H9 (cell line): ENCODE results near the gene CEACAM5. TPM values are rescaled to one million over a fixed set of nuclear protein-coding genes. Genes with fewer than 3 reads are reported as not detected.

Source experiments
- DNase-seq: peaks from one replicate; pipeline ENCODE4 v3.0.0-alpha.2; 2017
- H2AFZ ChIP-seq: one replicate; pipeline ENCODE4 v1.6.1; 2013; ENCODE audit warnings: mild to moderate bottlenecking, low read length, control low read depth, moderate library complexity
- H2AK5ac ChIP-seq: 2 replicates; pipeline ENCODE4 v1.6.1; 2013; ENCODE audit warnings: low read length, control low read depth, mixed read lengths; ENCODE audit not compliant: insufficient read length
- H2BK120ac ChIP-seq: one replicate; pipeline ENCODE4 v1.6.1; 2013; ENCODE audit warnings: low read depth, mild to moderate bottlenecking, low read length, control low read depth, inconsistent platforms; ENCODE audit not compliant: poor library complexity, severe bottlenecking
- H2BK12ac ChIP-seq: 2 replicates; pipeline ENCODE4 v1.6.1; 2013; ENCODE audit warnings: low read length, control low read depth, mixed read lengths, low read depth; ENCODE audit not compliant: insufficient read length
- H2BK15ac ChIP-seq: 2 replicates; pipeline ENCODE4 v1.6.1; 2013; ENCODE audit warnings: low read depth, low read length, control low read depth
- H2BK20ac ChIP-seq: one replicate; pipeline ENCODE4 v1.6.1; 2013; ENCODE audit warnings: low read depth, mild to moderate bottlenecking, low read length, control low read depth, inconsistent platforms; ENCODE audit not compliant: poor library complexity, severe bottlenecking
- H2BK5ac ChIP-seq: 2 replicates; pipeline ENCODE4 v1.6.1; 2013; ENCODE audit warnings: low read length, control low read depth, mixed read lengths; ENCODE audit not compliant: insufficient read length
- H3K14ac ChIP-seq: 2 replicates; pipeline ENCODE4 v1.6.1; 2013; ENCODE audit warnings: low read length, control low read depth; ENCODE audit not compliant: insufficient read depth
- H3K18ac ChIP-seq: 2 replicates; pipeline ENCODE4 v1.6.1; 2013; ENCODE audit warnings: low read depth, mild to moderate bottlenecking, mixed read lengths, low read length, control low read depth; ENCODE audit not compliant: insufficient read length
- H3K23ac ChIP-seq: 2 replicates; pipeline ENCODE4 v1.6.1; 2013; ENCODE audit warnings: low read length, control low read depth, mixed read lengths, low read depth; ENCODE audit not compliant: insufficient read length
- H3K23me2 ChIP-seq: 2 replicates; pipeline ENCODE4 v1.6.1; 2013; ENCODE audit warnings: low read depth, mild to moderate bottlenecking, mixed read lengths, low read length, control low read depth; ENCODE audit not compliant: insufficient read length, poor library complexity, severe bottlenecking
- H3K27ac ChIP-seq: 2 replicates; pipeline ENCODE4 v1.5.1; 2013; ENCODE audit warnings: low read length, control low read depth, mixed read lengths, low read depth; ENCODE audit not compliant: insufficient read length
- H3K27me3 ChIP-seq: 2 replicates; pipeline ENCODE4 v1.6.1; 2013; ENCODE audit warnings: low read length, control low read depth, inconsistent platforms; ENCODE audit not compliant: insufficient read depth
- H3K4ac ChIP-seq: 2 replicates; pipeline ENCODE4 v1.6.1; 2013; ENCODE audit warnings: low read depth, mild to moderate bottlenecking, control low read depth, inconsistent platforms, low read length, moderate library complexity
- H3K4me1 ChIP-seq: 2 replicates; pipeline ENCODE4 v1.6.1; 2013; ENCODE audit warnings: low read length, control low read depth, inconsistent platforms; ENCODE audit not compliant: insufficient read depth
- H3K4me2 ChIP-seq: 2 replicates; pipeline ENCODE4 v1.6.1; 2013; ENCODE audit warnings: low read length, control low read depth, mixed read lengths; ENCODE audit not compliant: insufficient read length, insufficient read depth
- H3K56ac ChIP-seq: 2 replicates; pipeline ENCODE4 v1.6.1; 2013; ENCODE audit warnings: low read depth, mild to moderate bottlenecking, mixed read lengths, low read length, control low read depth; ENCODE audit not compliant: insufficient read length
- H3K79me1 ChIP-seq: 2 replicates; pipeline ENCODE4 v1.6.1; 2013; ENCODE audit warnings: low read depth, mild to moderate bottlenecking, moderate library complexity, low read length, control low read depth, inconsistent platforms; ENCODE audit not compliant: insufficient read depth, poor library complexity, severe bottlenecking
- H3K79me2 ChIP-seq: 2 replicates; pipeline ENCODE4 v1.6.1; 2013; ENCODE audit warnings: low read length, control low read depth, inconsistent platforms; ENCODE audit not compliant: insufficient read depth
- H3K9ac ChIP-seq: 2 replicates; pipeline ENCODE4 v1.6.1; 2013; ENCODE audit warnings: low read length, control low read depth, mixed read lengths; ENCODE audit not compliant: insufficient read length; ENCODE audit errors: extremely low read depth
- H3K9me3 ChIP-seq: one replicate; pipeline ENCODE4 v1.6.1; 2013; ENCODE audit warnings: low read depth, low read length, inconsistent platforms; ENCODE audit not compliant: control insufficient read depth
- H3T11ph ChIP-seq: one replicate; pipeline ENCODE4 v1.6.1; 2013; ENCODE audit warnings: mild to moderate bottlenecking, low read length, control low read depth, inconsistent platforms
- H4K20me1 ChIP-seq: one replicate; pipeline ENCODE4 v1.6.1; 2013; ENCODE audit not compliant: control insufficient read depth, insufficient read length, insufficient read depth
- H4K5ac ChIP-seq: 2 replicates; pipeline ENCODE4 v1.6.1; 2013; ENCODE audit warnings: low read depth, mild to moderate bottlenecking, mixed read lengths, low read length, control low read depth; ENCODE audit not compliant: insufficient read length
- H4K8ac ChIP-seq: replicated peaks from 2 replicates; pipeline ENCODE4 v1.6.1; 2013; ENCODE audit warnings: low read length, control low read depth, mixed read lengths, low read depth; ENCODE audit not compliant: insufficient read length
- H4K91ac ChIP-seq: 2 replicates; pipeline ENCODE4 v1.6.1; 2013; ENCODE audit warnings: low read depth, mild to moderate bottlenecking, moderate library complexity, mixed read lengths, low read length, control low read depth; ENCODE audit not compliant: insufficient read length
- H3K27ac Mint-ChIP-seq, 3 experiments: 2 replicates in 2 of 3; 3 replicates in 1 of 3; pipeline ENCODE4 v1.8.0; 2020 to 2021; ENCODE audit warnings: mixed read lengths in 3 of 3, mild to moderate bottlenecking in 1 of 3, moderate library complexity in 1 of 3
- H3K27me3 Mint-ChIP-seq: 2 replicates; pipeline ENCODE4 v1.8.0; 2021; ENCODE audit warnings: low read depth, mild to moderate bottlenecking, moderate library complexity, mixed read lengths
- H3K36me3 Mint-ChIP-seq, 3 experiments: 2 replicates in 2 of 3; 3 replicates in 1 of 3; pipeline ENCODE4 v1.8.0; 2020 to 2021; ENCODE audit warnings: low read depth in 3 of 3, mixed read lengths in 3 of 3; ENCODE audit not compliant: insufficient read depth in 1 of 3
- H3K4me1 Mint-ChIP-seq, 2 experiments: 2 replicates each; pipeline ENCODE4 v1.8.0; 2020; ENCODE audit warnings: mixed read lengths in 2 of 2
- H3K4me3 Mint-ChIP-seq, 2 experiments: 2 replicates in 1 of 2; 3 replicates in 1 of 2; pipeline ENCODE4 v1.8.0; 2020 to 2021; ENCODE audit warnings: mild to moderate bottlenecking in 2 of 2, mixed read lengths in 2 of 2, moderate library complexity in 1 of 2
- H3K9me3 Mint-ChIP-seq, 2 experiments: 2 replicates in 1 of 2; 3 replicates in 1 of 2; pipeline ENCODE4 v1.8.0; 2020; ENCODE audit warnings: mild to moderate bottlenecking in 2 of 2, mixed read lengths in 2 of 2, moderate library complexity in 1 of 2
- WGBS: extraction: QIAGEN DNeasy Blood & Tissue Kit; methylation state at CpG from one replicate; pipeline ENCODE4 v1.1.7; 2013; ENCODE audit warnings: missing lambda C conversion rate, low lambda C conversion rate, mixed read lengths; ENCODE audit not compliant: insufficient read length; ENCODE audit errors: extremely low coverage; 5-methylcytosine and 5-hydroxymethylcytosine counted together
- total RNA-seq: library from RNA; stranded (reverse); gene quantifications from 2 replicates; pipeline ENCODE4 v1.2.1, GENCODE V29; 2021
- TF ChIP-seq, protein P1 (sequence below): fragments of 200-600 bp; sonication (generic); conservative IDR thresholded peaks from 3 replicates; pipeline ENCODE4 v1.8.0; 2021; ENCODE audit warnings: antibody characterized with exemption, mild to moderate bottlenecking

Gene CEACAM5
- total RNA-seq, 1 experiment from 2014 or later: not detected

DNA sequence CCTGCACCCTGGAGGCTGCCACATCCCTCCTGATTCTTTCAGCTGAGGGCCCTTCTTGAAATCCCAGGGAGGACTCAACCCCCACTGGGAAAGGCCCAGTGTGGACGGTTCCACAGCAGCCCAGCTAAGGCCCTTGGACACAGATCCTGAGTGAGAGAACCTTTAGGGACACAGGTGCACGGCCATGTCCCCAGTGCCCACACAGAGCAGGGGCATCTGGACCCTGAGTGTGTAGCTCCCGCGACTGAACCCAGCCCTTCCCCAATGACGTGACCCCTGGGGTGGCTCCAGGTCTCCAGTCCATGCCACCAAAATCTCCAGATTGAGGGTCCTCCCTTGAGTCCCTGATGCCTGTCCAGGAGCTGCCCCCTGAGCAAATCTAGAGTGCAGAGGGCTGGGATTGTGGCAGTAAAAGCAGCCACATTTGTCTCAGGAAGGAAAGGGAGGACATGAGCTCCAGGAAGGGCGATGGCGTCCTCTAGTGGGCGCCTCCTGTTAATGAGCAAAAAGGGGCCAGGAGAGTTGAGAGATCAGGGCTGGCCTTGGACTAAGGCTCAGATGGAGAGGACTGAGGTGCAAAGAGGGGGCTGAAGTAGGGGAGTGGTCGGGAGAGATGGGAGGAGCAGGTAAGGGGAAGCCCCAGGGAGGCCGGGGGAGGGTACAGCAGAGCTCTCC lies 6.9 kb upstream of the CEACAM5 start:
- TF ChIP-seq, protein P1, sequence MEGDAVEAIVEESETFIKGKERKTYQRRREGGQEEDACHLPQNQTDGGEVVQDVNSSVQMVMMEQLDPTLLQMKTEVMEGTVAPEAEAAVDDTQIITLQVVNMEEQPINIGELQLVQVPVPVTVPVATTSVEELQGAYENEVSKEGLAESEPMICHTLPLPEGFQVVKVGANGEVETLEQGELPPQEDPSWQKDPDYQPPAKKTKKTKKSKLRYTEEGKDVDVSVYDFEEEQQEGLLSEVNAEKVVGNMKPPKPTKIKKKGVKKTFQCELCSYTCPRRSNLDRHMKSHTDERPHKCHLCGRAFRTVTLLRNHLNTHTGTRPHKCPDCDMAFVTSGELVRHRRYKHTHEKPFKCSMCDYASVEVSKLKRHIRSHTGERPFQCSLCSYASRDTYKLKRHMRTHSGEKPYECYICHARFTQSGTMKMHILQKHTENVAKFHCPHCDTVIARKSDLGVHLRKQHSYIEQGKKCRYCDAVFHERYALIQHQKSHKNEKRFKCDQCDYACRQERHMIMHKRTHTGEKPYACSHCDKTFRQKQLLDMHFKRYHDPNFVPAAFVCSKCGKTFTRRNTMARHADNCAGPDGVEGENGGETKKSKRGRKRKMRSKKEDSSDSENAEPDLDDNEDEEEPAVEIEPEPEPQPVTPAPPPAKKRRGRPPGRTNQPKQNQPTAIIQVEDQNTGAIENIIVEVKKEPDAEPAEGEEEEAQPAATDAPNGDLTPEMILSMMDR: no peak
- Histone ChIP-seq H3K4ac (no peak overlapping the region), H3K27me3 (no peaks in the 10 kb centered on the region), H3K56ac (no peak overlapping the region), H3K18ac (no peak overlapping the region), H4K8ac (no peak overlapping the region), H3K79me1 (no peaks in the 10 kb centered on the region), H2BK120ac (no peak overlapping the region), H4K5ac (no peak overlapping the region), H2BK12ac (no peak overlapping the region), H3T11ph (no peak overlapping the region), H3K4me1 (no peaks in the 10 kb centered on the region), H3K9me3 (peaks cover 32% of the 10 kb centered on the region), H3K23ac (no peak overlapping the region), H4K91ac (no peak overlapping the region), H2BK5ac (no peak overlapping the region), H3K79me2 (no peaks in the 10 kb centered on the region), H4K20me1 (no peaks in the 10 kb centered on the region), H3K27ac (no peak overlapping the region), H2AK5ac (no peak overlapping the region), H2BK15ac (no peak overlapping the region), H3K4me2 (no peak overlapping the region), H3K9ac (no peak overlapping the region), H2AFZ (no peak overlapping the region), H2BK20ac (no peak overlapping the region), H3K23me2 (no peaks in the 10 kb centered on the region), H3K14ac (no peak overlapping the region)
- no peak overlapping the region for H3K4me3 Mint-ChIP-seq
- no CpG with 5 or more reads among the region's 10 CpGs for WGBS
- H3K27ac Mint-ChIP-seq: no peak overlapping the region
- no peaks in the 10 kb centered on the region for H3K4me1 Mint-ChIP-seq
- peaks cover 76 to 92% of the 10 kb centered on the region in 2 experiments for H3K9me3 Mint-ChIP-seq
- H3K27me3 Mint-ChIP-seq: no peaks in the 10 kb centered on the region; the same call in none of the 2 replicates
- peak; percentile 63 for DNase-seq
- peaks cover 2 to 29% (median 8%) of the 10 kb centered on the region in 3 experiments; a peak in 5 of 7 replicates for H3K36me3 Mint-ChIP-seq
